CD14-positive monocyte (primary cell): ENCODE measurements around the gene POLR1F. TPM values are rescaled to one million over a fixed set of nuclear protein-coding genes. Genes with fewer than 3 reads are reported as not detected.
"Not testable (repeated sequence)": the region's sequence is repeated elsewhere in the genome, so short reads cannot be mapped to it uniquely, and the experiment has no call there.

Experiments
- DNase-seq, 3 donors: peaks; one replicate each; pipeline ENCODE4 v3.0.0-alpha.2; 2011 to 2022
- H2AFZ ChIP-seq: 2 replicates; pipeline ENCODE4 v1.6.0; 2012; ENCODE audit warnings: mild to moderate bottlenecking, low read depth, low read length, inconsistent platforms; ENCODE audit not compliant: insufficient read depth, poor library complexity, severe bottlenecking
- H3K27ac ChIP-seq, 2 donors: 1 replicate in 1 of 2; 2 replicates in 1 of 2; pipeline ENCODE4 v1.5.1; 2012 to 2013; ENCODE audit warnings: low read length in 2 of 2, control low read depth in 1 of 2, inconsistent platforms in 1 of 2, low read depth in 1 of 2, mild to moderate bottlenecking in 1 of 2
- H3K27me3 ChIP-seq, 2 donors: one replicate each; pipeline versions ENCODE4 v1.6.0 to v1.6.1; 2011 to 2013; ENCODE audit warnings: low read length in 2 of 2; ENCODE audit not compliant: control insufficient read depth in 2 of 2, insufficient read depth in 2 of 2
- H3K36me3 ChIP-seq, 2 donors: replicated peaks in 1 of 2; 1 replicate in 1 of 2; 2 replicates in 1 of 2; pipeline versions ENCODE4 v1.5.1 to v1.6.1; 2012 to 2013; ENCODE audit warnings: low read length in 2 of 2, control low read depth in 1 of 2, inconsistent platforms in 1 of 2, mild to moderate bottlenecking in 1 of 2; ENCODE audit not compliant: insufficient read depth in 2 of 2, control insufficient read depth in 1 of 2
- H3K4me1 ChIP-seq, 2 donors: 1 replicate in 1 of 2; 2 replicates in 1 of 2; pipeline versions ENCODE4 v1.5.1 to v1.6.1; 2012 to 2013; ENCODE audit warnings: low read length in 2 of 2, control low read depth in 1 of 2, inconsistent platforms in 1 of 2, mild to moderate bottlenecking in 1 of 2, moderate library complexity in 1 of 2; ENCODE audit not compliant: insufficient read depth in 2 of 2, control insufficient read depth in 1 of 2
- H3K4me2 ChIP-seq: replicated peaks from 2 replicates; pipeline ENCODE3; 2012; ENCODE audit warnings: low read length, moderate library complexity, mild to moderate bottlenecking; ENCODE audit not compliant: poor library complexity, severe bottlenecking; ENCODE audit errors: extremely low read depth
- H3K4me3 ChIP-seq, 3 experiments: fragments of 200-600 bp in 1 of 3; sonication (generic) in 1 of 3; replicated peaks in 1 of 3; 1 replicate in 2 of 3; 2 replicates in 1 of 3; pipeline ENCODE4 v1.5.1; 2011 to 2013; ENCODE audit warnings: low read length in 3 of 3, mild to moderate bottlenecking in 3 of 3, control low read depth in 2 of 3, low read depth in 2 of 3, inconsistent platforms in 1 of 3, moderate library complexity in 1 of 3
- H3K79me2 ChIP-seq: 2 replicates; pipeline ENCODE4 v1.6.0; 2012; ENCODE audit warnings: mild to moderate bottlenecking, control low read depth, inconsistent platforms, low read length, moderate library complexity; ENCODE audit not compliant: insufficient read depth
- H3K9ac ChIP-seq: 2 replicates; pipeline ENCODE4 v1.6.0; 2017; ENCODE audit warnings: low read length, mild to moderate bottlenecking; ENCODE audit not compliant: insufficient read depth, poor library complexity, severe bottlenecking
- H3K9me3 ChIP-seq, 2 donors: replicated peaks in 1 of 2; 1 replicate in 1 of 2; 2 replicates in 1 of 2; pipeline versions ENCODE4 v1.5.1 to v1.6.1; 2012 to 2013; ENCODE audit warnings: low read length in 2 of 2, control low read depth in 1 of 2; ENCODE audit not compliant: control insufficient read depth in 1 of 2, insufficient read depth in 1 of 2
- H4K20me1 ChIP-seq: 2 replicates; pipeline ENCODE4 v1.6.0; 2012; ENCODE audit warnings: mild to moderate bottlenecking, low read length, control low read depth, moderate library complexity; ENCODE audit not compliant: insufficient read depth
- H3K27ac Mint-ChIP-seq, 7 donors: one replicate each; pipeline ENCODE4 v1.8.0; 2020; ENCODE audit warnings: mild to moderate bottlenecking in 7 of 7, mixed read lengths in 7 of 7, moderate library complexity in 6 of 7, inconsistent platforms in 2 of 7
- H3K27me3 Mint-ChIP-seq, 3 donors: one replicate each; pipeline ENCODE4 v1.8.0; 2021 to 2022; ENCODE audit warnings: low read depth in 3 of 3, mild to moderate bottlenecking in 3 of 3, mixed read lengths in 3 of 3, moderate library complexity in 3 of 3, inconsistent platforms in 1 of 3
- H3K36me3 Mint-ChIP-seq, 2 donors: one replicate each; pipeline ENCODE4 v1.8.0; 2020; ENCODE audit warnings: mixed read lengths in 2 of 2, inconsistent platforms in 1 of 2, mild to moderate bottlenecking in 1 of 2
- H3K4me1 Mint-ChIP-seq: one replicate; pipeline ENCODE4 v1.8.0; 2020; ENCODE audit warnings: mild to moderate bottlenecking, mixed read lengths
- H3K4me3 Mint-ChIP-seq, 2 donors: one replicate each; pipeline ENCODE4 v1.8.0; 2020; ENCODE audit warnings: mild to moderate bottlenecking in 2 of 2, mixed read lengths in 2 of 2, moderate library complexity in 1 of 2
- H3K9me3 Mint-ChIP-seq, 7 donors: one replicate each; pipeline ENCODE4 v1.8.0; 2020 to 2022; ENCODE audit warnings: mixed read lengths in 7 of 7, mild to moderate bottlenecking in 6 of 7, moderate library complexity in 6 of 7, inconsistent platforms in 2 of 7
- CTCF ChIP-seq: fragments of 200-600 bp; IDR thresholded peaks from one replicate; pipeline ENCODE4 v1.8.0; 2022; ENCODE audit warnings: antibody characterized with exemption, mild to moderate bottlenecking
- WGBS: methylation state at CpG from one replicate; pipeline ENCODE4 v1.1.5; 2013; ENCODE audit warnings: missing lambda C conversion rate; ENCODE audit not compliant: insufficient coverage; 5-methylcytosine and 5-hydroxymethylcytosine counted together
- intact Hi-C, 2 donors: fragments of 100-400 bp; cut with micrococcal nuclease; formaldehyde crosslinking; loops; one replicate each; pipeline versions ENCODE4 v1.15.0 to v1.15.1; 2023
- polyA plus RNA-seq, 3 donors: library from polyadenylated mRNA; depleted of rRNA in 1 of 3; unstranded in 2 of 3; stranded (reverse) in 1 of 3; fragments of 300-500 nt in 2 of 3; fragments of >200 nt in 1 of 3; fragmentation: Illumina TruSeq in 2 of 3; gene quantifications; 1 replicate in 2 of 3; 2 replicates in 1 of 3; pipeline ENCODE4 v1.2.3, GENCODE V29; 2012 to 2021

The POLR1F gene
- polyA plus RNA-seq, 3 donors = 11.7 to 17.9 (median 12.4) TPM

GRCh38 chr7:19690736-19691135 lies 18.1 kb downstream of the POLR1F start:
- H3K36me3 ChIP-seq = peaks cover 0 to 2% of the 10 kb centered on the region in 2 donors
- no peak for DNase-seq
- H3K27ac Mint-ChIP-seq = no peak overlapping the region
- no peak for TF ChIP-seq CTCF
- H3K79me2 ChIP-seq = no peaks in the 10 kb centered on the region
- intact Hi-C loops = no loop called here
- no peaks in the 10 kb centered on the region for H3K4me1 Mint-ChIP-seq
- no peaks in the 10 kb centered on the region for H3K4me1 ChIP-seq
- H3K9me3 Mint-ChIP-seq = peaks cover 3 to 21% (median 11%) of the 10 kb centered on the region in 7 donors
- no peak overlapping the region for H2AFZ ChIP-seq
- no peak overlapping the region for H3K4me2 ChIP-seq
- H4K20me1 ChIP-seq = no peaks in the 10 kb centered on the region
- peaks cover 0 to 10% of the 10 kb centered on the region in 2 donors for H3K9me3 ChIP-seq
- peaks cover 0 to 2% (median 0%) of the 10 kb centered on the region in 3 donors for H3K27me3 Mint-ChIP-seq
- no peaks in the 10 kb centered on the region for H3K36me3 Mint-ChIP-seq
- H3K27ac ChIP-seq = no peak overlapping the region
- H3K4me3 Mint-ChIP-seq = no peak overlapping the region
- H3K4me3 ChIP-seq = no peak overlapping the region
- no peak overlapping the region for H3K9ac ChIP-seq
- no CpG with 5 or more reads among the region's 1 CpG for WGBS
- no peaks in the 10 kb centered on the region for H3K27me3 ChIP-seq

GRCh38 chr7:19689130-19689529 lies 19.7 kb downstream of the POLR1F start:
- H3K27ac ChIP-seq, H3K27me3 ChIP-seq, H3K4me1 Mint-ChIP-seq, H3K27ac Mint-ChIP-seq, H3K4me1 ChIP-seq, H4K20me1 ChIP-seq, H3K4me2 ChIP-seq, DNase-seq, H3K9ac ChIP-seq, H3K36me3 ChIP-seq, H3K36me3 Mint-ChIP-seq, H3K4me3 Mint-ChIP-seq, H3K27me3 Mint-ChIP-seq, intact Hi-C loops, H3K4me3 ChIP-seq, H2AFZ ChIP-seq, H3K79me2 ChIP-seq: not testable (repeated sequence)
- peaks cover 0 to 10% of the 10 kb centered on the region in 2 donors for H3K9me3 ChIP-seq
- H3K9me3 Mint-ChIP-seq = peaks cover 3 to 21% (median 12%) of the 10 kb centered on the region in 7 donors
- 97% methylated on average over 12 of the region's 12 CpGs for WGBS
